GM12874 (cell line): ENCODE measurements around the gene IL13RA2.

Source experiments
- CTCF ChIP-seq: IDR thresholded peaks from 2 replicates; pipeline ENCODE4 v1.5.1; 2011; ENCODE audit warnings: low read depth, mild to moderate bottlenecking, control low read depth, low read length, moderate library complexity; ENCODE audit not compliant: insufficient read depth

IL13RA2 gene

DNA sequence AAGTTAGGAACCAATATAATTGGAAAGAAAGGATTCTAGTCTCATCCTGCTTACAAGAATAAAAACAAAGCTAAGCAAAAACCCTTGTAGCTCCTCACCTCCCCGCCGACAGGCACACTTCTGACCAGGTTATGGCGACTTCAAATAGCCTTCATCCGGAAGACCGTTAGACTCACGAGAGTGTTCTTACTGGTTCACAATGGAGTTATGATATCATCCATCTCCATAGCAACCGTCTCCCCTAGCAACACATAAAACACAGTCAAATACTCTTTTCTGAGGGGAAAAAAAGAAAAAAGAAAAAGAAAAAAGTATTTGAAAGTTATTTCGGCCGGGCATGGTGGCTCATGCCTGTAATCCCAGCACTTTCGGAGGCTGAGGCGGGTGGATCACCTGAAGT, at the start of gene IL13RA2:
Gene IL13RA2 (minus strand): TSS at position 162 of the 400 bp plus-strand sequence. CDS start 347 bp downstream, outside the sequence.
- no peak for TF ChIP-seq CTCF

DNA sequence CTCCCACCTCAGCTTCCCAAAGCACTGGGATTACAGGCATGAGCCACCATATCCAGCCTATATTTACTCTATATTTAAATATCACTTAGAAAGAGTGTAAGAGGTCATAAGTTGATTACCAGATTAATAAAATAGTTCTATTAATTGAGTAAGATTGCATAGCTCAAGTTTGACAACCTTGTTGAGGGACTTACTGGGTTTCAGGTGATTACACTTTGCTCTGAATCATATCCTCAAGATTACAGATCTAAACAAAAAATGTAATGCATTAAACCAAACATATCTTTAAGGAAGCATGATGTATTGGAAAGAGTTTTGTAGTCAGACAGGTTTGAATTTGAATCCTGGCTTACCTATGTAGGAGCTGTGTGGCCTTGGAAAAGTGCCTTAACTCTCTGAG, 47.9 kb upstream of the IL13RA2 start:
- TF ChIP-seq CTCF = no peak

DNA sequence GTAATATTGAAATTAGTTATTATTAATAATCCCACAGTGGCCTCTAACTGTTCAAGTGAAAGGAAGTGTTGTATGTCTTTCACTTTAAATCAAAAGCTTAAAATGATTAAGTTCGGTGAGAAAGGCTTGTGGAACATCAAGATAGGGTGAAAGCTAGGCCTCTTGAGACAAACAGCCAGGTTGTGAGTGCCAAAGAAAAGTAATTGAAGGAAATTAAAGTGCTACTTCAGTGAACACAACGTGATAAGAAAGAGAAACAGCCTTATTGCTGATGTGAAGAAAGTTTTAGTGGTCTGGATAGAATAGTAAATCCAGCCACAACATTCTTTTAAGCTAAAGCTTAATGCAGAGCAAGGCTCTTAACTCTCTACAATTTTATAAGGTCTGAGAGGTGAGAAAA, 42.6 kb upstream of the IL13RA2 start:
- TF ChIP-seq CTCF = no peak

DNA sequence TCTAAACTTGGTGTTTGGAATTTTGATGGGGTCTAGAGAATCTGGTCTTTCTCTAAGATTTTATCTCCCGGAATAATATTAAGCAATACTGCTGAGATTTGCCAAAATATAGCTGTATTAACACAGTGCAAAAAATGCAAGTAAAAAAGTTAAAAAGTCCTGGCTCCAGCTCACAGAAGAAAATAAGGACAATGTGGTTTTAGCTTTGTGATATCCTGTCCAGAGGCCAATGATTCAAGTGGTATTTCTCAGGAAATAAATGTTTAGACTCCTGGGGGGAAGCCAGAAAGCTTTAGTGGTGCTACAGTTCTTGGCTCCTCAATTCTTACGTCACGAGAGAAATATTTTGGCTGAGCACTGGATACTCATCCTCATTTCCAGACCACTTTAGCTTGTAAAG, 40.9 kb upstream of the IL13RA2 start:
- no peak for TF ChIP-seq CTCF

GRCh38 chrX:115054876-115055275, 37.5 kb upstream of the IL13RA2 start:
- no peak for TF ChIP-seq CTCF

DNA sequence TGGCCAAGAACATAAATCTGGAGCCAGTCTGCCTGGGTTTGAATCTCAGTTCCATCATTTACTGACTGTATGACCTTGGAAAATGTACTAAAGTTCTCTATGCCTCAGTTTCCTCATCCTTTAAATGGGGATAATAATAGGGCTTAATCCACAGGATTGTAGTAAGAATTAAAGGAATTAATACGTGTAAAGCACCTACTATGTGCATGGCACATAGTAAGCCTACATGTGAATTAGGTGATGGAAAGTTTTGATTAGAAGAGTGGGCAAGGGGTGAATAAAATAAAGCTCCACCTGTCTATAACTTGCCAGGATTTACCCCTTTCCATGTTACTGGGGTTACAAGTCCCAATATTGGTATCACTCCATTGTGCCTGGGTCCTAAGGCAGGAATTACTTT, 35.8 kb upstream of the IL13RA2 start:
- TF ChIP-seq CTCF = no peak

- TF ChIP-seq CTCF = no peak
These were observed 30.3 kb upstream of the IL13RA2 start for GRCh38 chrX:115047715-115048114.

GRCh38 chrX:115047181-115047580, 29.8 kb upstream of the IL13RA2 start:
- TF ChIP-seq CTCF = no peak
